SU-DHL-6 (cell line): ENCODE data around the gene PCDHGB3.
A peak's percentile ranks its signal among the peaks of the same experiment; 100 is the strongest.

Experiments used
- H2AFZ ChIP-seq: fragments of 200-600 bp; sonication (generic); 2 replicates; pipeline ENCODE4 v1.6.1; 2014; ENCODE audit warnings: low read depth, mild to moderate bottlenecking, moderate library complexity, mixed read lengths, antibody characterized with exemption, low read length; ENCODE audit not compliant: severe bottlenecking
- H3F3A ChIP-seq: fragments of 200-600 bp; shearing (Covaris generic); 2 replicates; pipeline ENCODE4 v1.6.0; 2016; ENCODE audit warnings: antibody characterized with exemption, mild to moderate bottlenecking; ENCODE audit not compliant: insufficient read depth
- H3K27ac ChIP-seq: fragments of 200-600 bp; sonication (generic); 2 replicates; pipeline ENCODE4 v1.5.1; 2016; ENCODE audit warnings: low read depth, mild to moderate bottlenecking, low read length, moderate library complexity, mixed read lengths
- H3K27me3 ChIP-seq: fragments of 200-600 bp; sonication (generic), shearing (Covaris generic); 2 replicates; pipeline ENCODE4 v1.6.0; 2014; ENCODE audit warnings: mild to moderate bottlenecking, low read length
- H3K36me3 ChIP-seq: fragments of 200-600 bp; sonication (generic); 2 replicates; pipeline ENCODE4 v1.6.1; 2014; ENCODE audit warnings: mild to moderate bottlenecking, low read length, mixed read lengths
- H3K4me2 ChIP-seq: fragments of 300-600, 200-600 bp; shearing (Covaris generic), sonication (generic); 2 replicates; pipeline ENCODE4 v1.6.0; 2014; ENCODE audit warnings: low read length, low read depth, mild to moderate bottlenecking; ENCODE audit not compliant: poor library complexity, severe bottlenecking
- H3K4me3 ChIP-seq: fragments of 200-600 bp; sonication (generic); 2 replicates; pipeline ENCODE4 v1.5.1; 2014; ENCODE audit warnings: antibody characterized with exemption, low read length, mild to moderate bottlenecking, mixed read lengths; ENCODE audit not compliant: insufficient read depth, poor library complexity, severe bottlenecking
- H3K79me2 ChIP-seq: fragments of 200-600 bp; sonication (generic); 2 replicates; pipeline ENCODE4 v1.6.1; 2014; ENCODE audit warnings: mild to moderate bottlenecking, low read length, moderate library complexity; ENCODE audit not compliant: insufficient read depth
- H3K9ac ChIP-seq: fragments of 200-600 bp; sonication (generic); 2 replicates; pipeline ENCODE4 v1.7.0; 2014; ENCODE audit warnings: mild to moderate bottlenecking, low read length
- H3K9me2 ChIP-seq: fragments of 200-600 bp; sonication (generic); replicated peaks from 2 replicates; pipeline ENCODE4 v1.6.1; 2014; ENCODE audit warnings: low read length; ENCODE audit not compliant: insufficient read depth
- H3K9me3 ChIP-seq: fragments of 200-600 bp; sonication (generic); 2 replicates; pipeline ENCODE4 v1.6.1; 2014; ENCODE audit warnings: low read length, mixed read lengths; ENCODE audit not compliant: insufficient read depth
- H4K20me1 ChIP-seq: fragments of 200-600 bp; sonication (generic); 2 replicates; pipeline ENCODE4 v1.6.1; 2014; ENCODE audit warnings: low read depth, mild to moderate bottlenecking, antibody characterized with exemption, low read length, moderate library complexity, mixed read lengths
- EZH2phosphoT487 ChIP-seq: fragments of 200-600 bp; sonication (generic), shearing (Covaris generic); conservative IDR thresholded peaks from 2 replicates; pipeline ENCODE4 v1.6.1; 2018; ENCODE audit warnings: mild to moderate bottlenecking, antibody characterized with exemption, low read length, moderate library complexity, mixed read lengths
- TF ChIP-seq, protein P1 (sequence below): fragments of 200-600 bp; sonication (generic); IDR thresholded peaks from one replicate; pipeline ENCODE4 v1.5.1; 2017; ENCODE audit warnings: antibody characterized with exemption, mild to moderate bottlenecking, low read length, moderate library complexity; ENCODE audit not compliant: insufficient read depth, poor library complexity, severe bottlenecking

PCDHGB3 gene

DNA sequence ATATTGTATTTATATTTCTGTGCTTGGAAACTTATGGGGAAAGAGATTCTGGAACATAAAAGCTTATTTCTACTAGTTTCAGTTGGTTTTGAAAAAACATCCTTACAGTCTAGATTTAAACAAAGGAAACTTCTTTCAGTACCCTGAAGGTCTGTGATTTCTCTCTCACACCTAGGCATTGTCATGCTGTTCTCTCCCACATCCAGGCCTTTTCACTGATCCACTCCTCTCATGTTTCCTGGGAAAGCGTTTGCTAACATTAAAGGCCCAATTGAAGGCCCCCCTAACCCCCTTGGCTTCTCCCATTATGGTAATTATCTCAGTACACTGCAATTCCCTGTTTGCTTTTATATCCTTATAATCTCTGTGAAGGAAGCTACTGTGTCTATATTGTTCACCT is 27.3 kb upstream of the PCDHGB3 start:
- no peak overlapping the region for H3K9ac ChIP-seq
- H4K20me1 ChIP-seq, result no peaks in the 10 kb centered on the region
- H3K4me3 ChIP-seq, result no peak overlapping the region
- no peak overlapping the region for H2AFZ ChIP-seq
- no peak overlapping the region for H3K27ac ChIP-seq
- H3K4me2 ChIP-seq, result no peak overlapping the region
- H3K79me2 ChIP-seq, result no peaks in the 10 kb centered on the region
- TF ChIP-seq, protein P1, sequence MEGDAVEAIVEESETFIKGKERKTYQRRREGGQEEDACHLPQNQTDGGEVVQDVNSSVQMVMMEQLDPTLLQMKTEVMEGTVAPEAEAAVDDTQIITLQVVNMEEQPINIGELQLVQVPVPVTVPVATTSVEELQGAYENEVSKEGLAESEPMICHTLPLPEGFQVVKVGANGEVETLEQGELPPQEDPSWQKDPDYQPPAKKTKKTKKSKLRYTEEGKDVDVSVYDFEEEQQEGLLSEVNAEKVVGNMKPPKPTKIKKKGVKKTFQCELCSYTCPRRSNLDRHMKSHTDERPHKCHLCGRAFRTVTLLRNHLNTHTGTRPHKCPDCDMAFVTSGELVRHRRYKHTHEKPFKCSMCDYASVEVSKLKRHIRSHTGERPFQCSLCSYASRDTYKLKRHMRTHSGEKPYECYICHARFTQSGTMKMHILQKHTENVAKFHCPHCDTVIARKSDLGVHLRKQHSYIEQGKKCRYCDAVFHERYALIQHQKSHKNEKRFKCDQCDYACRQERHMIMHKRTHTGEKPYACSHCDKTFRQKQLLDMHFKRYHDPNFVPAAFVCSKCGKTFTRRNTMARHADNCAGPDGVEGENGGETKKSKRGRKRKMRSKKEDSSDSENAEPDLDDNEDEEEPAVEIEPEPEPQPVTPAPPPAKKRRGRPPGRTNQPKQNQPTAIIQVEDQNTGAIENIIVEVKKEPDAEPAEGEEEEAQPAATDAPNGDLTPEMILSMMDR, result no peak
- no peak for TF ChIP-seq EZH2phosphoT487
- H3K36me3 ChIP-seq, result no peaks in the 10 kb centered on the region
- H3K27me3 ChIP-seq, result no peaks in the 10 kb centered on the region
- no peaks in the 10 kb centered on the region for H3K9me2 ChIP-seq
- no peaks in the 10 kb centered on the region for H3K9me3 ChIP-seq
- no peaks in the 10 kb centered on the region for H3F3A ChIP-seq

DNA sequence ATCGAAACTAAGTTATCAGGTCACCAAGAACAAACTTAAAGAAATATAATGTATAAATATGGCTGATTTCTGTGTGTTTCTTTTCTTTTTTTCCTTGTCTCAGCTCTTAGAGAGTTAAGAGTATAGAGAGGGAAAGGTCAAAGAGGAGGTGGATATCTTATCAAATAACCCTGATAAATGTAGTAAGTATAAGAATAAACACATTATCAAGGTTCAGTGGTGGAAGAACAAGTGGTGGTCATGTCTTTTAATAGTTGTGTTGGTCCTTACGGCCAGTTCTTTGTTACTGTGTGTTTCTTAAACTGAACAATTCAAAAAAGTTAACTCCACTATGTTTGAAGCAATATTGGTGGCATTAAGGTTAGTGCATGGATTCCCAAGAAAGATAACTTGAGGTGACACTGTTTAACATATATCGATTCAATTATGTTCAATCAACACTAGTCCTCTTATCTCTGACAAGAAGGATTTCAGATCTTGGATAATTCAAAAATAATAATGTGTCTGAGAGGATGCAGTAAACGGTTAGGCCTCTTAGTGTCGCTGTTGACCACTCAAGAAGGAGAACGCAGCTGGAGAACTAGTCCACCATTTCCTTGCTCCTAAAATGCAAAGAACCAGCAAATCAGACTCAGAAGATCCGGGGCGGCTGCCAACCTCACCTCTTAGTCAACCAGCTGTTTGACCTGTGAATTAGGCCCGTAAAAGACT is 26.6 kb upstream of the PCDHGB3 start, which contains the start of gene PCDHGA3:
TSS of gene PCDHGA3 (plus strand) at position 588 of the 711 bp plus-strand sequence. CDS start 205 bp downstream, outside the sequence.
- H3K9me3 ChIP-seq, result no peaks in the 10 kb centered on the region
- H2AFZ ChIP-seq, result no peak within 1 kb of the TSS
- H3K9me2 ChIP-seq, result no peaks in the 10 kb centered on the region
- no peak within 1 kb of the TSS for H3K9ac ChIP-seq
- H3K27ac ChIP-seq, result no peak within 1 kb of the TSS
- no peaks in the 10 kb centered on the region for H3F3A ChIP-seq
- H3K27me3 ChIP-seq, result no peaks in the 10 kb centered on the region
- no peaks in the 10 kb centered on the region for H4K20me1 ChIP-seq
- no peak within 1 kb of the TSS for H3K4me3 ChIP-seq
- TF ChIP-seq, protein P1, result peak; percentile 9
- no peak for TF ChIP-seq EZH2phosphoT487
- H3K79me2 ChIP-seq, result no peaks in the 10 kb centered on the region
- H3K36me3 ChIP-seq, result no peaks in the 10 kb centered on the region
- no peak within 1 kb of the TSS for H3K4me2 ChIP-seq

DNA sequence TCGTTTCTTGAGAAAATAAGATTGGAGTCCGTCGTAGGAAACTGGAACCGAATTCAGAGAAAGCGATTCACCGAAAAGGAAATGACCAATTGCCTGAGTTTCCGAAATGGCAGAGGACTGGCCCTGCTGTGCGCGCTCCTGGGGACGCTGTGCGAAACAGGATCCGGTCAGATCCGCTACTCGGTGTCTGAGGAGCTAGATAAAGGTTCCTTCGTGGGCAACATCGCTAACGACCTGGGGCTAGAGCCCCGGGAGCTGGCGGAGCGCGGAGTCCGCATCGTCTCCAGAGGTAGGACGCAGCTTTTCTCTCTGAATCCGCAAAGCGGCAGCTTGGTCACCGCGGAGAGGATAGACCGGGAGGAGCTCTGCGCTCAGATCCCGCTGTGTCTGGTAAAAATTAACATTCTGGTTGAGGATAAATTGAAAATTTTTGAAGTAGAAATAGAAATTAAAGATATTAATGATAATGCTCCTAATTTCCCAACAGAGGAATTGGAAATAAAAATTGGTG is 26.0 kb upstream of the PCDHGB3 start:
- no peaks in the 10 kb centered on the region for H4K20me1 ChIP-seq
- no peaks in the 10 kb centered on the region for H3K9me3 ChIP-seq
- H3K4me2 ChIP-seq, result no peak overlapping the region
- no peaks in the 10 kb centered on the region for H3K9me2 ChIP-seq
- H3K36me3 ChIP-seq, result no peaks in the 10 kb centered on the region
- no peak overlapping the region for H3K27ac ChIP-seq
- H3K79me2 ChIP-seq, result no peaks in the 10 kb centered on the region
- H3F3A ChIP-seq, result no peaks in the 10 kb centered on the region
- no peak overlapping the region for H3K4me3 ChIP-seq
- no peak for TF ChIP-seq EZH2phosphoT487
- TF ChIP-seq, protein P1, result no peak
- H2AFZ ChIP-seq, result no peak overlapping the region
- H3K27me3 ChIP-seq, result no peaks in the 10 kb centered on the region
- H3K9ac ChIP-seq, result no peak overlapping the region
